MCF 10A (cell line): Measurements from ENCODE around the gene LGR5. TPM values are rescaled to one million over a fixed set of nuclear protein-coding genes. Genes with fewer than 3 reads are reported as not detected.

Experiments
- BruUV-seq: library from RNA; stranded (reverse); fragments of 400-500 nt; replicated peaks from 2 replicates; lab custom pipeline; 2021; lab: Mats Ljungman, UMichigan
- CTCF ChIA-PET: fragments of 300-600 bp; sonication (Branson Sonifier 250); formaldehyde crosslinking; extraction: SDS; loops from one replicate; lab custom pipeline; 2021; ENCODE audit warnings: antibody characterized with exemption, inconsistent platforms; lab: Yijun Ruan, JAX
- POLR2A ChIA-PET: fragments of 300-600, 350-650 bp; sonication (Branson Sonifier 250); formaldehyde crosslinking; extraction: SDS; loops from one replicate; lab custom pipeline; 2020; ENCODE audit warnings: antibody characterized with exemption, inconsistent platforms; lab: Yijun Ruan, JAX
- DNase-seq: peaks from one replicate; pipeline ENCODE4 v3.0.0-alpha.2; 2018; ENCODE audit not compliant: unreplicated experiment
- H3K27ac Mint-ChIP-seq: one replicate; pipeline ENCODE4 v1.8.0; 2022; ENCODE audit warnings: mild to moderate bottlenecking, low read depth, mixed read lengths; ENCODE audit not compliant: unreplicated experiment
- H3K27me3 Mint-ChIP-seq: one replicate; pipeline ENCODE4 v1.8.0; 2022; ENCODE audit warnings: mixed read lengths; ENCODE audit not compliant: insufficient read depth, unreplicated experiment
- H3K36me3 Mint-ChIP-seq: one replicate; pipeline ENCODE4 v1.8.0; 2022; ENCODE audit warnings: mild to moderate bottlenecking, moderate library complexity, mixed read lengths; ENCODE audit not compliant: insufficient read depth, unreplicated experiment
- H3K4me1 Mint-ChIP-seq: one replicate; pipeline ENCODE4 v1.8.0; 2022; ENCODE audit warnings: mixed read lengths; ENCODE audit not compliant: insufficient read depth, unreplicated experiment
- H3K4me3 Mint-ChIP-seq: one replicate; pipeline ENCODE4 v1.8.0; 2022; ENCODE audit warnings: mild to moderate bottlenecking, moderate library complexity, mixed read lengths; ENCODE audit not compliant: unreplicated experiment
- H3K9me3 Mint-ChIP-seq: one replicate; pipeline ENCODE4 v1.8.0; 2022; ENCODE audit warnings: mixed read lengths; ENCODE audit not compliant: unreplicated experiment
- intact Hi-C: fragments of 100-400 bp; cut with micrococcal nuclease; formaldehyde crosslinking; loops from 2 replicates; pipeline ENCODE4 v1.14.1; 2022
- total RNA-seq: library from RNA; stranded (reverse); gene quantifications from 2 replicates; pipeline ENCODE4 v1.2.3, GENCODE V29; 2022
- TF ChIP-seq, protein P1 (sequence below): fragments of 200-600 bp; IDR thresholded peaks from one replicate; pipeline ENCODE4 v1.8.0; 2022; ENCODE audit warnings: antibody characterized with exemption, mild to moderate bottlenecking; ENCODE audit not compliant: unreplicated experiment

The LGR5 gene
- total RNA-seq, 1 experiment from 2014 or later, result not detected

GRCh38 chr12:71558445-71558844, 118.8 kb downstream of the LGR5 start:
- no peak overlapping the region for H3K27ac Mint-ChIP-seq
- CTCF ChIA-PET, result interaction anchor here (0.9 kb wide), 1 partner anchor 189 kb away, joined by 3 read pairs; no protein-coding TSS in a partner anchor
- H3K9me3 Mint-ChIP-seq, result no peaks in the 10 kb centered on the region

GRCh38 chr12:71562676-71563595, 123.3 kb downstream of the LGR5 start:
- BruUV-seq, result no TSS peak
- no peaks in the 10 kb centered on the region for H3K27me3 Mint-ChIP-seq
- no peak for DNase-seq
- ChIA-PET POLR2A (no interaction called here), CTCF (no interaction called here)
- no peak overlapping the region for H3K27ac Mint-ChIP-seq
- TF ChIP-seq, protein P1, sequence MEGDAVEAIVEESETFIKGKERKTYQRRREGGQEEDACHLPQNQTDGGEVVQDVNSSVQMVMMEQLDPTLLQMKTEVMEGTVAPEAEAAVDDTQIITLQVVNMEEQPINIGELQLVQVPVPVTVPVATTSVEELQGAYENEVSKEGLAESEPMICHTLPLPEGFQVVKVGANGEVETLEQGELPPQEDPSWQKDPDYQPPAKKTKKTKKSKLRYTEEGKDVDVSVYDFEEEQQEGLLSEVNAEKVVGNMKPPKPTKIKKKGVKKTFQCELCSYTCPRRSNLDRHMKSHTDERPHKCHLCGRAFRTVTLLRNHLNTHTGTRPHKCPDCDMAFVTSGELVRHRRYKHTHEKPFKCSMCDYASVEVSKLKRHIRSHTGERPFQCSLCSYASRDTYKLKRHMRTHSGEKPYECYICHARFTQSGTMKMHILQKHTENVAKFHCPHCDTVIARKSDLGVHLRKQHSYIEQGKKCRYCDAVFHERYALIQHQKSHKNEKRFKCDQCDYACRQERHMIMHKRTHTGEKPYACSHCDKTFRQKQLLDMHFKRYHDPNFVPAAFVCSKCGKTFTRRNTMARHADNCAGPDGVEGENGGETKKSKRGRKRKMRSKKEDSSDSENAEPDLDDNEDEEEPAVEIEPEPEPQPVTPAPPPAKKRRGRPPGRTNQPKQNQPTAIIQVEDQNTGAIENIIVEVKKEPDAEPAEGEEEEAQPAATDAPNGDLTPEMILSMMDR, result no peak
- intact Hi-C loops, result no loop called here
- no peaks in the 10 kb centered on the region for H3K9me3 Mint-ChIP-seq
- no peak overlapping the region for H3K4me3 Mint-ChIP-seq
- no peaks in the 10 kb centered on the region for H3K4me1 Mint-ChIP-seq
- H3K36me3 Mint-ChIP-seq, result no peaks in the 10 kb centered on the region

More at GRCh38 chr12:71558445-71558844, 118.8 kb downstream of the LGR5 start:
- no peaks in the 10 kb centered on the region for H3K27me3 Mint-ChIP-seq
- no peaks in the 10 kb centered on the region for H3K36me3 Mint-ChIP-seq
- H3K4me1 Mint-ChIP-seq, result no peaks in the 10 kb centered on the region
- H3K4me3 Mint-ChIP-seq, result no peak overlapping the region
- intact Hi-C loops, result no loop called here
- POLR2A ChIA-PET, result interaction anchor here (0.7 kb wide), 1 partner anchor 360 kb away, joined by 3 read pairs; no protein-coding TSS in a partner anchor
- DNase-seq, result no peak
- no TSS peak for BruUV-seq
- TF ChIP-seq, protein P1, result no peak

DNA sequence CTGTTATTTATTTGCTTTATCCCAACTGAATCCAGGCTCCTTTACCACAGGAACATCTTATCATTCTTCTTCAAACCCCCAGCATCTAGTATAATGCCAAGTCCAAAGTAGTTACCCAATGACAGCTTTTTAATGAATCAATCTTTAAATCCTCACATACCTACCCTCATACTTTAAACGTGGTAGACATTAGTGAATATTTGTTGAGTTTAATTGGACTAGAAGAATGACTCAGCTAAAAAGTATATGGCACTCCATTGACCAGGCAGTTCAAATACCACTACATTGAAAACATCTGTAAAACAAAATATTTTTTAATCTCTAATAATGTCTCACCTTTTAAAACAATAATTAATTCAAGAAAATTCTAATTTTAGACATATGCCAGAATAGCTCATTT, 125.9 kb downstream of the LGR5 start:
- intact Hi-C loops, result no loop called here
- no TSS peak for BruUV-seq
- Mint-ChIP-seq H3K27me3 (no peaks in the 10 kb centered on the region), H3K4me3 (no peak overlapping the region), H3K4me1 (no peaks in the 10 kb centered on the region), H3K9me3 (no peaks in the 10 kb centered on the region), H3K36me3 (no peaks in the 10 kb centered on the region), H3K27ac (no peak overlapping the region)
- TF ChIP-seq, protein P1, result no peak
- ChIA-PET POLR2A (no interaction called here), CTCF (interaction anchor here (0.6 to 1.1 kb wide), 2 partner anchors 150 to 215 kb away, joined by 3 to 5 read pairs; no protein-coding TSS in a partner anchor)
- DNase-seq, result no peak

- Mint-ChIP-seq H3K9me3 (no peaks in the 10 kb centered on the region), H3K4me1 (no peaks in the 10 kb centered on the region), H3K36me3 (no peaks in the 10 kb centered on the region), H3K4me3 (no peak overlapping the region), H3K27ac (no peak overlapping the region), H3K27me3 (no peaks in the 10 kb centered on the region)
- TF ChIP-seq, protein P1, result no peak
- no peak for DNase-seq
- ChIA-PET POLR2A (no interaction called here), CTCF (interaction anchor here (1.2 kb wide), 1 partner anchor 151 kb away, joined by 5 read pairs; no protein-coding TSS in a partner anchor)
- intact Hi-C loops, result no loop called here
- BruUV-seq, result no TSS peak
Observed at GRCh38 chr12:71566655-71567054, 127.1 kb downstream of the LGR5 start.
